ENCODE results near the gene DNER.

DNER gene

GRCh38 chr2:229417916-229418315 lies 296.4 kb downstream of the DNER start:
- H3K9me2 ChIP-seq (ENCODE audit: low read depth, low read length), result no peaks in the 10 kb centered on the region
- no peaks in the 10 kb centered on the region for H3K9me3 ChIP-seq (ENCODE audit: low read length)
- no peak overlapping the region for H3K9ac ChIP-seq (ENCODE audit: low read length)
- no peaks in the 10 kb centered on the region for H3K27me3 ChIP-seq (ENCODE audit: insufficient read depth, low read length)
- H3K4me2 ChIP-seq (ENCODE audit: low read length), result no peak overlapping the region
- no peaks in the 10 kb centered on the region for H3F3A ChIP-seq (ENCODE audit: insufficient read depth, low read length)
- no peaks in the 10 kb centered on the region for H3K4me1 ChIP-seq (ENCODE audit: insufficient read depth, low read length, severe bottlenecking)
- no peak overlapping the region for H3K27ac ChIP-seq (ENCODE audit: low read depth, low read length, poor library complexity, severe bottlenecking)
- no peaks in the 10 kb centered on the region for H3K79me2 ChIP-seq (ENCODE audit: insufficient read depth, low read length)
- no peaks in the 10 kb centered on the region for H4K20me1 ChIP-seq (ENCODE audit: insufficient read depth, low read length)
- no peak overlapping the region for H2AFZ ChIP-seq (ENCODE audit: low read length)
- TF ChIP-seq EZH2 (IDR thresholded peaks at IDR 0.05; ENCODE audit: borderline replicate concordance, low read length) (no peak), CTCF (IDR thresholded peaks at IDR 0.05; ENCODE audit: low read length) (no peak)
- H3K4me3 ChIP-seq (ENCODE audit: low read depth, low read length, poor library complexity, severe bottlenecking), result no peak overlapping the region
- no peaks in the 10 kb centered on the region for H3K36me3 ChIP-seq (ENCODE audit: insufficient read depth, low read length)

GRCh38 chr2:229417176-229417575 lies 297.2 kb downstream of the DNER start:
- Histone ChIP-seq H3K9me2 (ENCODE audit: low read depth, low read length) (no peaks in the 10 kb centered on the region), H3K4me2 (ENCODE audit: low read length) (no peak overlapping the region), H3K4me1 (ENCODE audit: insufficient read depth, low read length, severe bottlenecking) (no peaks in the 10 kb centered on the region), H3K9me3 (ENCODE audit: low read length) (no peaks in the 10 kb centered on the region), H2AFZ (ENCODE audit: low read length) (no peak overlapping the region), H3K9ac (ENCODE audit: low read length) (no peak overlapping the region), H4K20me1 (ENCODE audit: insufficient read depth, low read length) (no peaks in the 10 kb centered on the region), H3K79me2 (ENCODE audit: insufficient read depth, low read length) (no peaks in the 10 kb centered on the region), H3F3A (ENCODE audit: insufficient read depth, low read length) (no peaks in the 10 kb centered on the region), H3K27me3 (ENCODE audit: insufficient read depth, low read length) (no peaks in the 10 kb centered on the region), H3K36me3 (ENCODE audit: insufficient read depth, low read length) (no peaks in the 10 kb centered on the region), H3K27ac (ENCODE audit: low read depth, low read length, poor library complexity, severe bottlenecking) (no peak overlapping the region), H3K4me3 (ENCODE audit: low read depth, low read length, poor library complexity, severe bottlenecking) (no peak overlapping the region)
- TF ChIP-seq EZH2 (IDR thresholded peaks at IDR 0.05; ENCODE audit: borderline replicate concordance, low read length) (no peak), CTCF (IDR thresholded peaks at IDR 0.05; ENCODE audit: low read length) (no peak)

GRCh38 chr2:229416116-229416694 lies 298.1 kb downstream of the DNER start:
- Histone ChIP-seq H2AFZ (ENCODE audit: low read length) (no peak overlapping the region), H3K9ac (ENCODE audit: low read length) (no peak overlapping the region)

More at GRCh38 chr2:229416116-229416694, 298.1 kb downstream of the DNER start:
- Histone ChIP-seq H3K27ac (ENCODE audit: low read depth, low read length, poor library complexity, severe bottlenecking) (no peak overlapping the region), H3K4me3 (ENCODE audit: low read depth, low read length, poor library complexity, severe bottlenecking) (no peak overlapping the region), H3K9me2 (ENCODE audit: low read depth, low read length) (no peaks in the 10 kb centered on the region), H4K20me1 (ENCODE audit: insufficient read depth, low read length) (no peaks in the 10 kb centered on the region), H3K4me2 (ENCODE audit: low read length) (no peak overlapping the region), H3F3A (ENCODE audit: insufficient read depth, low read length) (no peaks in the 10 kb centered on the region), H3K4me1 (ENCODE audit: insufficient read depth, low read length, severe bottlenecking) (no peaks in the 10 kb centered on the region), H3K79me2 (ENCODE audit: insufficient read depth, low read length) (no peaks in the 10 kb centered on the region), H3K36me3 (ENCODE audit: insufficient read depth, low read length) (no peaks in the 10 kb centered on the region), H3K27me3 (ENCODE audit: insufficient read depth, low read length) (no peaks in the 10 kb centered on the region), H3K9me3 (ENCODE audit: low read length) (no peaks in the 10 kb centered on the region)
- TF ChIP-seq EZH2 (IDR thresholded peaks at IDR 0.05; ENCODE audit: borderline replicate concordance, low read length) (no peak), CTCF (IDR thresholded peaks at IDR 0.05; ENCODE audit: low read length) (no peak)
